GM12878 (cell line): ENCODE measurements around the gene SLC7A5. TPM values are rescaled to one million over a fixed set of nuclear protein-coding genes. Genes with fewer than 3 reads are reported as not detected.

Experiments
- CHD2 ChIP-seq: IDR thresholded peaks from 2 replicates; pipeline ENCODE4 v1.6.1; 2011; ENCODE audit warnings: low read depth, low read length, improper control_type of control experiment, borderline replicate concordance
- EP300 ChIP-seq, 2 experiments: fragments of 150-350 bp in 1 of 2; IDR thresholded peaks; 2 replicates each; pipeline ENCODE4 v1.6.1; 2011 to 2012; ENCODE audit warnings: low read depth in 2 of 2, low read length in 2 of 2, borderline replicate concordance in 1 of 2, improper control_type of control experiment in 1 of 2, inconsistent platforms in 1 of 2; ENCODE audit not compliant: control insufficient read depth in 1 of 2
- HDAC2 ChIP-seq: fragments of 200-600 bp; sonication (generic); IDR thresholded peaks from 2 replicates; pipeline ENCODE4 v1.6.1; 2017
- IKZF2 ChIP-seq, 2 experiments: fragments of 450-650 bp; IDR thresholded peaks; 2 replicates each; pipeline ENCODE4 v1.6.1; 2017; ENCODE audit warnings: mild to moderate bottlenecking in 2 of 2, moderate library complexity in 2 of 2
- MTA2 ChIP-seq: fragments of 450-650 bp; IDR thresholded peaks from 2 replicates; pipeline ENCODE4 v1.6.1; 2016; ENCODE audit warnings: low read depth, mild to moderate bottlenecking, moderate library complexity
- MXI1 ChIP-seq: fragments of 150-350 bp; IDR thresholded peaks from 2 replicates; pipeline ENCODE4 v1.6.1; 2011; ENCODE audit warnings: low read depth, mild to moderate bottlenecking, inconsistent platforms, low read length, improper control_type of control experiment
- NFIC ChIP-seq: IDR thresholded peaks from 2 replicates; pipeline ENCODE4 v1.6.1; 2012; ENCODE audit warnings: low read depth, mild to moderate bottlenecking, inconsistent platforms, low read length, moderate library complexity
- PAX8 ChIP-seq: fragments of 450-650 bp; IDR thresholded peaks from 2 replicates; pipeline ENCODE4 v1.6.1; 2017; ENCODE audit warnings: mild to moderate bottlenecking, moderate library complexity
- POLR2A ChIP-seq: IDR thresholded peaks from 2 replicates; pipeline ENCODE4 v1.6.1; 2011; ENCODE audit warnings: low read depth, mild to moderate bottlenecking, low read length
- POU2F2 ChIP-seq: IDR thresholded peaks from 3 replicates; pipeline ENCODE4 v1.6.1; 2011; ENCODE audit warnings: low read depth, mild to moderate bottlenecking, low read length, borderline replicate concordance
- RAD51 ChIP-seq: fragments of 450-650 bp; IDR thresholded peaks from 2 replicates; pipeline ENCODE4 v1.6.1; 2016; ENCODE audit warnings: moderate library complexity, mild to moderate bottlenecking, inconsistent platforms
- RFX5 ChIP-seq: IDR thresholded peaks from 2 replicates; pipeline ENCODE4 v1.6.1; 2011; ENCODE audit warnings: low read depth, low read length, improper control_type of control experiment
- TARDBP ChIP-seq: IDR thresholded peaks from 2 replicates; pipeline ENCODE4 v1.6.1; 2016; ENCODE audit warnings: borderline replicate concordance
- ZNF622 ChIP-seq: fragments of 450-650 bp; IDR thresholded peaks from 2 replicates; pipeline ENCODE4 v1.6.1; 2017; ENCODE audit warnings: mild to moderate bottlenecking, inconsistent platforms
- polyA plus RNA-seq, 11 experiments: library from polyadenylated mRNA; depleted of rRNA in 4 of 11; unstranded in 6 of 11; stranded (reverse) in 5 of 11; fragments of >200 nt; fragmentation: Nextera tagmentation in 4 of 11; fragmentation: Illumina TruSeq in 1 of 11; extraction: Ambion mirVana in 4 of 11; extraction: Trizol in 1 of 11; gene quantifications; 1 replicate in 1 of 11; 2 replicates in 10 of 11; pipeline versions ENCODE4 v1.2.1 to v1.2.3, GENCODE V29; 2011 to 2016; ENCODE audit warnings: inconsistent platforms in 2 of 11, missing spikeins in 2 of 11, low read depth in 1 of 11
- total RNA-seq, 4 experiments: library from RNA; depleted of rRNA in 3 of 4; stranded (reverse); fragments of >200 nt in 3 of 4; fragmentation: Illumina TruSeq in 1 of 4; extraction: Trizol in 1 of 4; gene quantifications; 2 replicates each; pipeline versions ENCODE4 v1.2.1 to v1.2.3, GENCODE V29; 2013 to 2021
- TF ChIP-seq, protein P1 (sequence below): IDR thresholded peaks from 2 replicates; pipeline ENCODE4 v1.6.1; 2012; ENCODE audit warnings: low read depth, low read length, improper control_type of control experiment
- TF ChIP-seq, protein P2 (sequence below): fragments of 450-650 bp; formaldehyde crosslinking; IDR thresholded peaks from 2 replicates; pipeline ENCODE4 v1.4.0; 2020; ENCODE audit warnings: mild to moderate bottlenecking, moderate library complexity
- TF ChIP-seq, protein P3 (sequence below): fragments of 450-650 bp; IDR thresholded peaks from 2 replicates; pipeline ENCODE4 v1.6.1; 2017; ENCODE audit warnings: mild to moderate bottlenecking, moderate library complexity
- TF ChIP-seq, protein P4 (sequence below): fragments of 450-650 bp; IDR thresholded peaks from 2 replicates; pipeline ENCODE4 v1.6.1; 2016; ENCODE audit warnings: mild to moderate bottlenecking
- TF ChIP-seq, protein P5 (sequence below): IDR thresholded peaks from 2 replicates; pipeline ENCODE4 v1.6.1; 2012; ENCODE audit warnings: low read depth, low read length, improper control_type of control experiment

The SLC7A5 gene
- total and polyA plus RNA-seq, 10 of the 15 experiments (the other 5 are each of a cell fraction or from before 2014, with no cell fraction given), result 2.3 to 101 (median 35.8) TPM

DNA sequence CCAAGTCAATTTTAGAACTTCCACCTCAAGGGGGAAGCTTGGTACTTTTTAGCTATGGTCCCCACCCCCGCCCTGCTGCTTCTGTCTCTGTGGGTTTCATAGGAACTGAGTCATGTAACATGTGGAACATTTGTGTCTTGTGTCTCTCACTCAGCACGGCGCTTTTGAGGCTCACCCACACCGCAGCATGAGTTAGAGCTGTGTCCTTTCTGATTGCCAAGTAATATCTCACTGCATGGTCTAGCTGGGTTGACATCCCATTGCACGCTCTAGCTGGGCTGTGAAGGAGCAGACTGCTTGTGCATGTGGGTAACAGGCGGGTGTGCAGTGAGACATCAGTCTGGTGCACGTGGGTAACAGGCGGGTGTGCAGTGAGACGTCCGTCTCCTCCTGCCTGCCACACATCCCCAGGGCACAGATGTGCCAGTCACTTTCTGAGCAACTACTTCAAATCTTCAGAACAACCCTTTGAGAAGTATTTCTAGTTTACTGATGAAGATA, 26.4 kb upstream of the SLC7A5 start (continued):
- TF ChIP-seq, protein P1, sequence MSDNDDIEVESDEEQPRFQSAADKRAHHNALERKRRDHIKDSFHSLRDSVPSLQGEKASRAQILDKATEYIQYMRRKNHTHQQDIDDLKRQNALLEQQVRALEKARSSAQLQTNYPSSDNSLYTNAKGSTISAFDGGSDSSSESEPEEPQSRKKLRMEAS, result peak; percentile 28; the same call in 1 of the 2 replicates
- TF ChIP-seq RFX5 (no peak), CHD2 (peak; percentile 46; the same call in 1 of the 2 replicates), EP300 (IDR thresholded peaks at IDR 0.05; ENCODE audit: borderline replicate concordance in 1 of 2, control insufficient read depth in 1 of 2, low read depth in 2 of 2, low read length in 2 of 2) (peak in 1 of 2 experiments; percentile 57; a peak in 1 of 4 replicates), ZNF622 (no peak), NFIC (peak; percentile 58; the same call in 1 of the 2 replicates), MXI1 (peak; percentile 75), IKZF2 (IDR thresholded peaks at IDR 0.05) (peak in 1 of 2 experiments; percentile 64; a peak in 3 of 4 replicates), HDAC2 (no peak), POU2F2 (peak; percentile 48; the same call in 1 of the 3 replicates), TARDBP (no peak), POLR2A (peak; percentile 20; the same call in 1 of the 2 replicates), RAD51 (peak; percentile 28; the same call in 1 of the 2 replicates), PAX8 (no peak), MTA2 (peak; percentile 61; the same call in 1 of the 2 replicates)
- TF ChIP-seq, protein P2, sequence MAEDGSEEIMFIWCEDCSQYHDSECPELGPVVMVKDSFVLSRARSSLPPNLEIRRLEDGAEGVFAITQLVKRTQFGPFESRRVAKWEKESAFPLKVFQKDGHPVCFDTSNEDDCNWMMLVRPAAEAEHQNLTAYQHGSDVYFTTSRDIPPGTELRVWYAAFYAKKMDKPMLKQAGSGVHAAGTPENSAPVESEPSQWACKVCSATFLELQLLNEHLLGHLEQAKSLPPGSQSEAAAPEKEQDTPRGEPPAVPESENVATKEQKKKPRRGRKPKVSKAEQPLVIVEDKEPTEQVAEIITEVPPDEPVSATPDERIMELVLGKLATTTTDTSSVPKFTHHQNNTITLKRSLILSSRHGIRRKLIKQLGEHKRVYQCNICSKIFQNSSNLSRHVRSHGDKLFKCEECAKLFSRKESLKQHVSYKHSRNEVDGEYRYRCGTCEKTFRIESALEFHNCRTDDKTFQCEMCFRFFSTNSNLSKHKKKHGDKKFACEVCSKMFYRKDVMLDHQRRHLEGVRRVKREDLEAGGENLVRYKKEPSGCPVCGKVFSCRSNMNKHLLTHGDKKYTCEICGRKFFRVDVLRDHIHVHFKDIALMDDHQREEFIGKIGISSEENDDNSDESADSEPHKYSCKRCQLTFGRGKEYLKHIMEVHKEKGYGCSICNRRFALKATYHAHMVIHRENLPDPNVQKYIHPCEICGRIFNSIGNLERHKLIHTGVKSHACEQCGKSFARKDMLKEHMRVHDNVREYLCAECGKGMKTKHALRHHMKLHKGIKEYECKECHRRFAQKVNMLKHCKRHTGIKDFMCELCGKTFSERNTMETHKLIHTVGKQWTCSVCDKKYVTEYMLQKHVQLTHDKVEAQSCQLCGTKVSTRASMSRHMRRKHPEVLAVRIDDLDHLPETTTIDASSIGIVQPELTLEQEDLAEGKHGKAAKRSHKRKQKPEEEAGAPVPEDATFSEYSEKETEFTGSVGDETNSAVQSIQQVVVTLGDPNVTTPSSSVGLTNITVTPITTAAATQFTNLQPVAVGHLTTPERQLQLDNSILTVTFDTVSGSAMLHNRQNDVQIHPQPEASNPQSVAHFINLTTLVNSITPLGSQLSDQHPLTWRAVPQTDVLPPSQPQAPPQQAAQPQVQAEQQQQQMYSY (CRISPR knock-in tag), result no peak
- TF ChIP-seq, protein P3, sequence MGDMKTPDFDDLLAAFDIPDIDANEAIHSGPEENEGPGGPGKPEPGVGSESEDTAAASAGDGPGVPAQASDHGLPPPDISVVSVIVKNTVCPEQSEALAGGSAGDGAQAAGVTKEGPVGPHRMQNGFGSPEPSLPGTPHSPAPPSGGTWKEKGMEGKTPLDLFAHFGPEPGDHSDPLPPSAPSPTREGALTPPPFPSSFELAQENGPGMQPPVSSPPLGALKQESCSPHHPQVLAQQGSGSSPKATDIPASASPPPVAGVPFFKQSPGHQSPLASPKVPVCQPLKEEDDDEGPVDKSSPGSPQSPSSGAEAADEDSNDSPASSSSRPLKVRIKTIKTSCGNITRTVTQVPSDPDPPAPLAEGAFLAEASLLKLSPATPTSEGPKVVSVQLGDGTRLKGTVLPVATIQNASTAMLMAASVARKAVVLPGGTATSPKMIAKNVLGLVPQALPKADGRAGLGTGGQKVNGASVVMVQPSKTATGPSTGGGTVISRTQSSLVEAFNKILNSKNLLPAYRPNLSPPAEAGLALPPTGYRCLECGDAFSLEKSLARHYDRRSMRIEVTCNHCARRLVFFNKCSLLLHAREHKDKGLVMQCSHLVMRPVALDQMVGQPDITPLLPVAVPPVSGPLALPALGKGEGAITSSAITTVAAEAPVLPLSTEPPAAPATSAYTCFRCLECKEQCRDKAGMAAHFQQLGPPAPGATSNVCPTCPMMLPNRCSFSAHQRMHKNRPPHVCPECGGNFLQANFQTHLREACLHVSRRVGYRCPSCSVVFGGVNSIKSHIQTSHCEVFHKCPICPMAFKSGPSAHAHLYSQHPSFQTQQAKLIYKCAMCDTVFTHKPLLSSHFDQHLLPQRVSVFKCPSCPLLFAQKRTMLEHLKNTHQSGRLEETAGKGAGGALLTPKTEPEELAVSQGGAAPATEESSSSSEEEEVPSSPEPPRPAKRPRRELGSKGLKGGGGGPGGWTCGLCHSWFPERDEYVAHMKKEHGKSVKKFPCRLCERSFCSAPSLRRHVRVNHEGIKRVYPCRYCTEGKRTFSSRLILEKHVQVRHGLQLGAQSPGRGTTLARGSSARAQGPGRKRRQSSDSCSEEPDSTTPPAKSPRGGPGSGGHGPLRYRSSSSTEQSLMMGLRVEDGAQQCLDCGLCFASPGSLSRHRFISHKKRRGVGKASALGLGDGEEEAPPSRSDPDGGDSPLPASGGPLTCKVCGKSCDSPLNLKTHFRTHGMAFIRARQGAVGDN, result peak; percentile 93
- TF ChIP-seq, protein P4, sequence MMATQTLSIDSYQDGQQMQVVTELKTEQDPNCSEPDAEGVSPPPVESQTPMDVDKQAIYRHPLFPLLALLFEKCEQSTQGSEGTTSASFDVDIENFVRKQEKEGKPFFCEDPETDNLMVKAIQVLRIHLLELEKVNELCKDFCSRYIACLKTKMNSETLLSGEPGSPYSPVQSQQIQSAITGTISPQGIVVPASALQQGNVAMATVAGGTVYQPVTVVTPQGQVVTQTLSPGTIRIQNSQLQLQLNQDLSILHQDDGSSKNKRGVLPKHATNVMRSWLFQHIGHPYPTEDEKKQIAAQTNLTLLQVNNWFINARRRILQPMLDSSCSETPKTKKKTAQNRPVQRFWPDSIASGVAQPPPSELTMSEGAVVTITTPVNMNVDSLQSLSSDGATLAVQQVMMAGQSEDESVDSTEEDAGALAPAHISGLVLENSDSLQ, result peak; percentile 26; the same call in 1 of the 2 replicates
- TF ChIP-seq, protein P5, sequence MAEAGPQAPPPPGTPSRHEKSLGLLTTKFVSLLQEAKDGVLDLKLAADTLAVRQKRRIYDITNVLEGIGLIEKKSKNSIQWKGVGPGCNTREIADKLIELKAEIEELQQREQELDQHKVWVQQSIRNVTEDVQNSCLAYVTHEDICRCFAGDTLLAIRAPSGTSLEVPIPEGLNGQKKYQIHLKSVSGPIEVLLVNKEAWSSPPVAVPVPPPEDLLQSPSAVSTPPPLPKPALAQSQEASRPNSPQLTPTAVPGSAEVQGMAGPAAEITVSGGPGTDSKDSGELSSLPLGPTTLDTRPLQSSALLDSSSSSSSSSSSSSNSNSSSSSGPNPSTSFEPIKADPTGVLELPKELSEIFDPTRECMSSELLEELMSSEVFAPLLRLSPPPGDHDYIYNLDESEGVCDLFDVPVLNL, result no peak
